Immature natural killer cell (primary cell): ENCODE data around the gene RBM7. TPM values are rescaled to one million over a fixed set of nuclear protein-coding genes. Genes with fewer than 3 reads are reported as not detected.

ENCODE experiments used
- DNase-seq, 3 donors: peaks; one replicate each; pipeline ENCODE4 v3.0.0; 2022; ENCODE audit warnings: mixed read lengths in 1 of 3
- H3K27ac Mint-ChIP-seq, 6 donors: one replicate each; pipeline ENCODE4 v1.8.0; 2020; ENCODE audit warnings: mixed read lengths in 6 of 6, mild to moderate bottlenecking in 5 of 6, inconsistent platforms in 4 of 6, moderate library complexity in 3 of 6
- H3K27me3 Mint-ChIP-seq, 3 donors: one replicate each; pipeline ENCODE4 v1.8.0; 2020 to 2021; ENCODE audit warnings: low read depth in 3 of 3, mild to moderate bottlenecking in 3 of 3, mixed read lengths in 3 of 3, moderate library complexity in 3 of 3, inconsistent platforms in 1 of 3
- H3K36me3 Mint-ChIP-seq, 3 donors: one replicate each; pipeline ENCODE4 v1.8.0; 2020; ENCODE audit warnings: mixed read lengths in 3 of 3, inconsistent platforms in 2 of 3, mild to moderate bottlenecking in 2 of 3
- H3K4me1 Mint-ChIP-seq, 2 donors: one replicate each; pipeline ENCODE4 v1.8.0; 2020; ENCODE audit warnings: inconsistent platforms in 2 of 2, mild to moderate bottlenecking in 2 of 2, mixed read lengths in 2 of 2, moderate library complexity in 1 of 2
- H3K4me3 Mint-ChIP-seq, 5 donors: one replicate each; pipeline ENCODE4 v1.8.0; 2020; ENCODE audit warnings: mild to moderate bottlenecking in 5 of 5, mixed read lengths in 5 of 5, inconsistent platforms in 3 of 5, moderate library complexity in 3 of 5
- H3K9me3 Mint-ChIP-seq, 6 donors: one replicate each; pipeline ENCODE4 v1.8.0; 2020; ENCODE audit warnings: mild to moderate bottlenecking in 6 of 6, mixed read lengths in 6 of 6, inconsistent platforms in 4 of 6, moderate library complexity in 3 of 6
- polyA plus RNA-seq, 3 donors: library from polyadenylated mRNA; unstranded; fragments of 300-500 nt; fragmentation: Illumina TruSeq; gene quantifications; one replicate each; pipeline ENCODE4 v1.2.3, GENCODE V29; 2021

The RBM7 gene
- polyA plus RNA-seq, 3 donors from 2014 or later = 29.4 to 46.5 (median 30.2) TPM

DNA sequence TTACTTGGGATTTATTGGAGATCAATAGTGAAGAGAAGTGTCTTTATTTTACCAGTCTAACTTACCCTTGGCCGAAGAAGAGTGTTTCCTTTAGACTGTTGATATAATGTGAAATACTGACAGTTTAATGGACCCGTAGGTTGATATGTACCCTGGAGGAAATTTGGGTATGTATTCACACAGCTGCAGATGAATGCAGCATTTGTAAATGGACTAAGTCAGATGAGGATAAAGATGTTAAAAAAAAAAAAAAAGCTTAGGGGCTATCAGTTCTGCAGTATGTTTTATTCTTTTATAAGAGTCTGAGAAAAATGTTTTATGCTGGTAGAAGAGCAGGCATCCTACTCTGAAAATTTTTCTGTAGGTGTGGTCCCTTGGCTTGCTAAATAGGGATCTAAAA, 41.5 kb downstream of the RBM7 start:
- peaks cover 0 to 2% (median 0%) of the 10 kb centered on the region in 6 donors for H3K9me3 Mint-ChIP-seq
- no peak overlapping the region for H3K27ac Mint-ChIP-seq
- peaks cover 29 to 39% of the 10 kb centered on the region in 2 donors for H3K4me1 Mint-ChIP-seq
- peaks cover 7% of the 10 kb centered on the region in 3 donors for H3K27me3 Mint-ChIP-seq
- no peak overlapping the region for H3K4me3 Mint-ChIP-seq
- H3K36me3 Mint-ChIP-seq = peaks cover 7 to 23% (median 7%) of the 10 kb centered on the region in 3 donors
- DNase-seq = no peak

DNA sequence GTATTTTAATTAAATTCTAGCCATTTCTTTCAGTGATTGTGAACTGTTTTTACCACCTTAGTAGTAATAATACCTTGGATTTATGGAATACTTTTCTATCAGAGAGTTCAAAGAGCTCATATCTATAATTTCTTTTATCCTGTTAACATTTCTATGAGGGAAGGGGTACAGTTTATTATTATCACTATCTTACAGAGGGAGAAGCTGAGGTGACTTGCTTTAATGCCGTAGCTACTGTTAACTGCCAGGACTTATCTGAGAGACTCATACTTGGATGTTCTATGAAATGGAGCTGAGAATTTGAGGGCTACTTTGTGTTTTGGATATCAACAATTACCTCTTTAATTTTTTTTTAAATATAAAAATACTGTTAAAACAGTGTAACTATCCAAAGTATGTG, 42.1 kb downstream of the RBM7 start:
- H3K36me3 Mint-ChIP-seq = peaks cover 10 to 28% (median 11%) of the 10 kb centered on the region in 3 donors

DNA sequence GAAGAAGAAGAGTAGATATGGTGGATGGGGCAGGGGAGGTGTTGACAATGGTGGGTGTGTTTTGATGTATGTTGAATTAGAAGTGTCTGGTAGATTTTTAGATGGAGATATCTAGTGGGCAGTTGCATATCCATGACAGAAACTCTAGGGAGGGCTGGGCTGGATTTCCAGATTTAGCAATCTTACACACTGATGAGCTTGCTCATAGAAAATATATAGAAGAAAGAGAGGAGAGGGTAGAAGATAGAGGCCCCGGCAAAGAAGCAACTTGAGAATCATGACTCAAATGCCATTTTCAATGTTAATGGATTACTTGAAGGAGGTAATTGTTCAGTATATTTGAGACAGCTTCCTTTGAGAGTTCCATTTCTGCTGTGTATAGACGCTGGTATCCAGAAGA, 47.0 kb downstream of the RBM7 start:
- Mint-ChIP-seq H3K27ac (peak overlapping the region in 1 of 6 donors; percentile 4), H3K4me3 (no peak overlapping the region), H3K27me3 (no peaks in the 10 kb centered on the region), H3K4me1 (peaks cover 0 to under 1% of the 10 kb centered on the region in 2 donors), H3K36me3 (peaks cover 14 to 49% (median 32%) of the 10 kb centered on the region in 3 donors), H3K9me3 (peaks cover 0 to 2% (median 0%) of the 10 kb centered on the region in 6 donors)
- DNase-seq = no peak

More for the DNA sequence above, 42.1 kb downstream of the RBM7 start:
- peaks cover 0 to 2% (median 0%) of the 10 kb centered on the region in 6 donors for H3K9me3 Mint-ChIP-seq
- DNase-seq = no peak
- H3K4me1 Mint-ChIP-seq = peaks cover 29 to 39% of the 10 kb centered on the region in 2 donors
- no peak overlapping the region for H3K27ac Mint-ChIP-seq
- peaks cover 7% of the 10 kb centered on the region in 3 donors for H3K27me3 Mint-ChIP-seq
- no peak overlapping the region for H3K4me3 Mint-ChIP-seq

DNA sequence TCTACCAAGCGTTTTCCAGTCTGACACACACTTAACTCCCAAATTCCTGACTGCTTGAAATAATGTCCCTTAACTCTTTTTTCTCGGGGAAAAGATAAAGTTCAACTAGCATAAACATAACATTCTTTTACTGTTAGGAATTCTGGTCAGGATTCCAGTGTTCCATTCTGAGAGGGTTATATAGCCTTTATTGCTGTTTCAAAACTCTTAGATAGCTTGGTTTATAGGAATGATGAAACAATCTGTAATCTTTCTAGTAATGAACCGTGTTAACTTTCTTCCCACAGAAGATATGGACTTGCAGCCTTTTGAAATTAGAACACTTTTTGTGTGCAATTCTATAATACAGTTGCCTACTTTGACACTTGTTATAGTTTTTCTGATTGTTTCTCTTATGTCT, 47.4 kb downstream of the RBM7 start:
- no peak for DNase-seq
- no peak overlapping the region for H3K27ac Mint-ChIP-seq
- no peak overlapping the region for H3K4me3 Mint-ChIP-seq
- H3K36me3 Mint-ChIP-seq = peaks cover 14 to 49% (median 32%) of the 10 kb centered on the region in 3 donors
- H3K9me3 Mint-ChIP-seq = peaks cover 0 to 2% (median 0%) of the 10 kb centered on the region in 6 donors
- H3K4me1 Mint-ChIP-seq = no peaks in the 10 kb centered on the region
- no peaks in the 10 kb centered on the region for H3K27me3 Mint-ChIP-seq

DNA sequence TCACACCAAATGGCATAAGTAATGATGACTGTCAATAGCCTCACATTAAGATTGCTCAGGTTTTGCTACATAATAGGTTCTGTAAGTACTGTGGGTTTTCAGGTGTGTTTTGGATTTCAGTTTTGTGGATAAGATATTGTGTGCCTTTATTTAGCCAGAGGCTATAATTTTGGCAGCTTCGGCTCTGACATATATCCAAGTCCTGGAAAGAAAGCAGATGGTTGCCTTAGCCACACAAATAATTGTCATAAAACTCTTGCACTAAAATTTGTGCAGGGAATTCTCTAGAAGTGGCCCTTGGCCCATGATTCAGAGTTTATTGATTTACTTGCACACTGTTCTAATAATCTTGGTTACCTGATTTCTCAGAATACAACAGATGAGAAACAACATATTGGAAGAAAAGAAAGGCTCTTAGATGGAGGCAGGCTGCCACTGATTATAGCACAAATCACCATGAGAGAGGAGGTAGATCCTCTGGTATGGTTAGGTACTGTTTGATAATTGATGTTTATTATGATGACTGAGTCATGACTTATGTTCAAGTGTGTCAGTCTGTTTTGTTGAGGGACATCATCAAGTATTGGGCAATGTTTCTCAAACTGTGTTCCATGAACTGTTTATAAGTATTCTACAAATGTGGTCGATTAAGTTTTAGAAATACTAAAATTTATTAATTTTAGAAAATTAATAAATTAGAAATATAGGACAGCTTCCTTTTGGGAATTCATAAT, 48.5 kb downstream of the RBM7 start:
- no peaks in the 10 kb centered on the region for H3K4me1 Mint-ChIP-seq
- no peaks in the 10 kb centered on the region for H3K27me3 Mint-ChIP-seq
- DNase-seq = no peak
- H3K27ac Mint-ChIP-seq = no peak overlapping the region
- H3K4me3 Mint-ChIP-seq = no peak overlapping the region
- peaks cover 14 to 45% (median 32%) of the 10 kb centered on the region in 3 donors for H3K36me3 Mint-ChIP-seq
- peaks cover 0 to 2% (median 0%) of the 10 kb centered on the region in 6 donors for H3K9me3 Mint-ChIP-seq

DNA sequence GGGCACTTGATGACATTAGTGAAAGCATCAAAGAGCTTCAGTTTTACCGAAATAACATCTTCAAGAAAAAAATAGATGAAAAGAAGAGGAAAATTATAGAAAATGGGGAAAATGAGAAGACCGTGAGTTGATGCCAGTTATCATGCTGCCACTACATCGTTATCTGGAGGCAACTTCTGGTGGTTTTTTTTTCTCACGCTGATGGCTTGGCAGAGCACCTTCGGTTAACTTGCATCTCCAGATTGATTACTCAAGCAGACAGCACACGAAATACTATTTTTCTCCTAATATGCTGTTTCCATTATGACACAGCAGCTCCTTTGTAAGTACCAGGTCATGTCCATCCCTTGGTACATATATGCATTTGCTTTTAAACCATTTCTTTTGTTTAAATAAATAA, 49.4 kb downstream of the RBM7 start:
- Mint-ChIP-seq H3K27me3 (no peaks in the 10 kb centered on the region), H3K4me3 (no peak overlapping the region), H3K36me3 (peaks cover 14 to 39% (median 32%) of the 10 kb centered on the region in 3 donors), H3K4me1 (no peaks in the 10 kb centered on the region), H3K9me3 (peaks cover 0 to 2% (median 0%) of the 10 kb centered on the region in 6 donors), H3K27ac (no peak overlapping the region)
- no peak for DNase-seq

DNA sequence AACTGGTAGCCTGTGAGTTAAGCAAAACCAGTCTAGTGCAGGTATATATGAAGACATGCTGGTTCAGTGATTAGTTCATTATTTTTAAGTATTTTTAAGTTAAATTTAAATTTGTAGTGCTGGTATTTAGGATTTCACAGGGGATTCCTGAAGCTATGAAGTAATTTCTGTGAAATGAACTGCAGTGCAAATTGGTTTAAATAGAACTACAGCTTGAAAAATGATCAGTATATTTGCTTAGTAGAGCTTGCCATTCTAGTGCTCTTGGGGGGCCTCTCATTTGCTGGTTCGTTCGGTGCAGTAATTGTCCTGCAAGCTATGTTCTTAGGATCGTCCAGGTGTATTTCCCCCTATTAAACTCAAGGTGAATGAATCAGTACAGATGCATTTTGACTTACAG, 51.9 kb downstream of the RBM7 start:
- Mint-ChIP-seq H3K27me3 (no peaks in the 10 kb centered on the region), H3K27ac (no peak overlapping the region), H3K4me3 (no peak overlapping the region), H3K36me3 (peaks cover 4 to 23% (median 22%) of the 10 kb centered on the region in 3 donors), H3K9me3 (no peaks in the 10 kb centered on the region), H3K4me1 (no peaks in the 10 kb centered on the region)
- no peak for DNase-seq

Other genes starting within 250 kb of the RBM7 start
- gene NNMT, start 104.3 kb upstream of the RBM7 start, polyA plus RNA-seq = 1 to 10 TPM in 1 of 3 donors, under 1 TPM in 1, not detected in 1; 0.68 to 1.0 TPM
- 10 to 100 TPM; 10.8 to 14.6 (median 13.8) TPM for gene C11orf71, start 155 bp upstream of the RBM7 start, polyA plus RNA-seq
- gene REXO2, start 38.8 kb downstream of the RBM7 start, polyA plus RNA-seq = 10 to 100 TPM; 45.5 to 49.4 (median 45.9) TPM
- not detected for gene NXPE1, start 159.2 kb downstream of the RBM7 start, polyA plus RNA-seq
- not detected for gene NXPE4, start 195.1 kb downstream of the RBM7 start, polyA plus RNA-seq